Keratinocyte (primary cell): ENCODE results near the gene TEKT2.

Experiments
- CTCF ChIP-seq, 3 experiments: IDR thresholded peaks in 1 of 3; conservative IDR thresholded peaks in 1 of 3; optimal IDR thresholded peaks in 1 of 3; 2 replicates in 2 of 3; 3 replicates in 1 of 3; pipeline versions ENCODE3 to v1.5.1; 2011; ENCODE audit warnings: low read length in 3 of 3, mild to moderate bottlenecking in 3 of 3, moderate library complexity in 2 of 3, control low read depth in 1 of 3, inconsistent platforms in 1 of 3; ENCODE audit not compliant: insufficient read depth in 2 of 3; ENCODE audit errors: extremely low read depth in 1 of 3
- EZH2 ChIP-seq: IDR thresholded peaks from one replicate; pipeline ENCODE4 v1.6.1; 2012; ENCODE audit warnings: inconsistent platforms, mild to moderate bottlenecking, low read length, moderate library complexity

GRCh38 chr1:36112823-36113222, 28.9 kb downstream of the TEKT2 start:
- TF ChIP-seq CTCF (optimal IDR thresholded peaks at IDR 0.05 in 1 of 3, IDR thresholded peaks at IDR 0.05 in 1 of 3, conservative IDR thresholded peaks at IDR 0.05 in 1 of 3; ENCODE audit: extremely low read depth in 1 of 3, insufficient read depth in 2 of 3, low read length in 3 of 3) (no peak), EZH2 (no peak)
